Brain microvascular endothelial cell (primary cell): ENCODE data around the gene CTDP1.

Source experiments
- DNase-seq: peaks from one replicate; pipeline ENCODE4 v3.0.0-alpha.2; 2020
- H3K27ac ChIP-seq: fragments of 250-450 bp; sonication (Bioruptor Pico); 2 replicates; pipeline ENCODE4 v1.5.1; 2020; ENCODE audit warnings: mild to moderate bottlenecking, moderate library complexity
- H3K27me3 ChIP-seq: fragments of 250-450 bp; sonication (Bioruptor Pico); replicated peaks from 2 replicates; pipeline ENCODE4 v1.5.1; 2020; ENCODE audit warnings: mild to moderate bottlenecking
- H3K36me3 ChIP-seq: fragments of 250-450 bp; sonication (Bioruptor Pico); replicated peaks from 2 replicates; pipeline ENCODE4 v1.5.1; 2020; ENCODE audit warnings: mild to moderate bottlenecking
- H3K4me3 ChIP-seq: 2 replicates; pipeline ENCODE4 v1.5.1; 2011; ENCODE audit warnings: low read depth, mild to moderate bottlenecking, control low read depth, low read length, moderate library complexity
- in situ Hi-C: cut with HindIII; loops from 2 replicates; pipeline ENCODE4 v1.10.0; 2017; ENCODE audit warnings: low sequenced_read_pairs, low pct_ligation_motif_present
- TF ChIP-seq, protein P1 (sequence below): IDR thresholded peaks from 2 replicates; pipeline ENCODE4 v1.5.1; 2011; ENCODE audit warnings: low read depth, mild to moderate bottlenecking, moderate library complexity, low read length, control low read depth, inconsistent platforms; ENCODE audit errors: missing control alignments

CTDP1 gene

DNA sequence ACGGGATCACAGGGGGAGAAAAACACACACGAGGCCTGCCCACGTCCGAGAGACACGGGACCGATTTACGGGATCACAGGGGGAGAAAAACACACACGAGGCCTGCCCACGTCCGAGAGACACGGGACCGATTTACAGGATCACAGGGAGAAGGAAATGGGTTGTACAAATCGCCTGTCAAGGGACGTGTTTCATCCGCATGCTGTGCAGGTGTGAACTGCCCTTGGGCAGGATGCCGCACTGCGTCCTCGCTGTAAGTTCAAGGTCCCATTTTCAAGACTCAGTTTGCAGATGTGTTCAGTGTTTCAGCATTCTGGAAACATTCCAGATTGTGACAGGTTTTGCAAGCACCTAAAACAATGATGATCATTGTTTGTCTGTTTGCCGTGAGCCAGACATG is 115.8 kb downstream of the CTDP1 start:
- no peaks in the 10 kb centered on the region for H3K36me3 ChIP-seq
- no peak overlapping the region for H3K27ac ChIP-seq
- TF ChIP-seq, protein P1, sequence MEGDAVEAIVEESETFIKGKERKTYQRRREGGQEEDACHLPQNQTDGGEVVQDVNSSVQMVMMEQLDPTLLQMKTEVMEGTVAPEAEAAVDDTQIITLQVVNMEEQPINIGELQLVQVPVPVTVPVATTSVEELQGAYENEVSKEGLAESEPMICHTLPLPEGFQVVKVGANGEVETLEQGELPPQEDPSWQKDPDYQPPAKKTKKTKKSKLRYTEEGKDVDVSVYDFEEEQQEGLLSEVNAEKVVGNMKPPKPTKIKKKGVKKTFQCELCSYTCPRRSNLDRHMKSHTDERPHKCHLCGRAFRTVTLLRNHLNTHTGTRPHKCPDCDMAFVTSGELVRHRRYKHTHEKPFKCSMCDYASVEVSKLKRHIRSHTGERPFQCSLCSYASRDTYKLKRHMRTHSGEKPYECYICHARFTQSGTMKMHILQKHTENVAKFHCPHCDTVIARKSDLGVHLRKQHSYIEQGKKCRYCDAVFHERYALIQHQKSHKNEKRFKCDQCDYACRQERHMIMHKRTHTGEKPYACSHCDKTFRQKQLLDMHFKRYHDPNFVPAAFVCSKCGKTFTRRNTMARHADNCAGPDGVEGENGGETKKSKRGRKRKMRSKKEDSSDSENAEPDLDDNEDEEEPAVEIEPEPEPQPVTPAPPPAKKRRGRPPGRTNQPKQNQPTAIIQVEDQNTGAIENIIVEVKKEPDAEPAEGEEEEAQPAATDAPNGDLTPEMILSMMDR, result no peak
- in situ Hi-C loops, result no loop called here
- no peak for DNase-seq
- no peak overlapping the region for H3K4me3 ChIP-seq
- H3K27me3 ChIP-seq, result peaks cover 19% of the 10 kb centered on the region

- DNase-seq, result peak; percentile 12
- no peak overlapping the region for H3K4me3 ChIP-seq
- peaks cover 19% of the 10 kb centered on the region for H3K27me3 ChIP-seq
- H3K36me3 ChIP-seq, result no peaks in the 10 kb centered on the region
- in situ Hi-C loops, result no loop called here
- TF ChIP-seq, protein P1, result no peak
- no peak overlapping the region for H3K27ac ChIP-seq
Measured at GRCh38 chr18:79796016-79796415, 116.4 kb downstream of the CTDP1 start.

GRCh38 chr18:79796531-79797405 is 117.2 kb downstream of the CTDP1 start:
- H3K36me3 ChIP-seq, result no peaks in the 10 kb centered on the region
- no peak overlapping the region for H3K27ac ChIP-seq
- TF ChIP-seq, protein P1, result no peak
- in situ Hi-C loops, result no loop called here
- H3K4me3 ChIP-seq, result no peak overlapping the region
- DNase-seq, result no peak
- peaks cover 19% of the 10 kb centered on the region for H3K27me3 ChIP-seq

DNA sequence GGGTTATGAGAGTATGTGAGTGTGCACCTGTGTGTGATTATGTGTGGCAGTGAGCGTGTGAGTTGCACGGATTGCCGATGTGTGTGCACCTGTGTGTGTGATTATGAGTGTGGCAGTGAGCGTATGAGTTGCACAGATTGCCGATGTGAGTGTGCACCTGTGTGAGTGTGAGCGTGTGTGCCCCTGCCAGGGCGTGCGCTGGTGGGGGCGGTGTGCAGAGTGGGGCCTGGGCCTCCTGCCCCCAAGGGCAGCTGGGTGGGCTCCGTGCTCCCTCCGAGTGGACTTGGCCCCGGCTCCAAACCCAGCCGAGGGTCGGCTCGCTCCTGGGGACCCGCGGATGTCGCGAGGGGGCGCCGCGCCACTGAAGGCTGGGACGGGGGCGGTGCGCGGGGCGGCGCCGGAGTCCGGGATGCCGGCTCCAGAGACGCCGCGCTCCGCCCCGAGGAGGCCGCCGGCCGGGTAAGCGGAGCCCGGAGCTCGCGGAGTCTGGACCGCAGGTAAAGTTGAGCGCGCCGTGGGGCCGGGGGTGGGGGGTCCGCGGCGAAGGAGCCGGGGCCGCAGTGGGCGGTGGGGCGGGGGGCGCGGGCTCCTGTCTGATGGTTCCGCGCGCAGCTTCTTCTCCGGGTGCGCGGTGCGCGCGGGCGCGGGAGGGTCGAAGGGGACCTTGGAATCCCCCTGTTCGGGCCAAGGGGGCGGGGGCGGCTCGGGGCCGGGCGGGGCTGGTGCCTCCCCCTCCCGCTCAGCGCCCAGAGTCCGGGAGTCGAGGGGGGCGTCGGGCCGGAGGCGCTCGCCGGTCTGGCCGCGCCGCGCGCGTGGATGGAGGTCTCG is 118.1 kb downstream of the CTDP1 start, which contains the start of gene KCNG2:
Gene KCNG2 (plus strand): TSS at position 421 of the 828 bp plus-strand sequence. CDS start 65,730 bp downstream, outside the sequence.
- in situ Hi-C loops, result no loop called here
- H3K27ac ChIP-seq, result no peak within 1 kb of the TSS
- H3K27me3 ChIP-seq, result peaks cover 19% of the 10 kb centered on the region
- no peak for DNase-seq
- peak within 1 kb of the TSS; percentile 32 for H3K4me3 ChIP-seq
- no peaks in the 10 kb centered on the region for H3K36me3 ChIP-seq
- TF ChIP-seq, protein P1, result no peak

DNA sequence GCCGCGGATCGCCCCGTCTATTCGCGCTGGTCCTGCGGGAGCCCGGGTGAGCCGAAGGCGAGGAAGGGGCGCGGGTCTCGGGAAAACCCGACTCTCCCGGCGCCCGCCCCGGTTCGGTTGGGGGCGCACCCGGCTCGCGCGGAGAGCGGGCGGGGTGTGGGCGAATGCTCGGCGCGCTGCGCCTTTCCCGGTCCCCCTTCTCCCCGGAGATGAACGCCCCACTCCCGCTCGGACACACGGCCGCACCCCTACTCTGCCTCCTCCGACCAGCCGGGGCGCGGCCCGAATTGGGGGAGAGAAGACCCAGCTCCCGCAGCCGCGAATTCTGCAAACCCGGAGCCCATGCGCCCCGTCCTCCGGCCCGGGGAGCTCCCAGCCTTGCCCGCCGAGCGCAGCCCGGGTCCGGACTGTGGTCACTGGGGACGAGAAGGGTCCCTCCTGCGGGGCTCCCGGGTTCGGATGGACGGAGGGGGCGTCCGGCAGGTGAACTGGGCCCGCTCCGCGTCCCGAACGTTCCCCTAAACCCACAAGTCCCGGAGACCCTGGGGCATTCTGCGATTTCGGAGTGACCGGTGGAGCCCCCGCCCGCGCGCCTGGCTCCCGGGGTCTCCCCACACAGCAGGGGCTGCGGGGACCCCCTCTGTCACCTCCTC is 118.9 kb downstream of the CTDP1 start:
- no peaks in the 10 kb centered on the region for H3K36me3 ChIP-seq
- TF ChIP-seq, protein P1, result no peak
- H3K27ac ChIP-seq, result no peak overlapping the region
- H3K4me3 ChIP-seq, result peak overlapping the region; percentile 32
- in situ Hi-C loops, result no loop called here
- no peak for DNase-seq
- H3K27me3 ChIP-seq, result peaks cover 19% of the 10 kb centered on the region
